DOHH2 (cell line): ENCODE data around the gene PPM1F.

Experiments used
- H3F3A ChIP-seq: fragments of 200-600 bp; sonication (generic), shearing (Covaris generic); 2 replicates; pipeline ENCODE4 v1.6.0; 2016; ENCODE audit warnings: antibody characterized with exemption, mild to moderate bottlenecking; ENCODE audit not compliant: control insufficient read depth, insufficient read depth
- H3K27ac ChIP-seq: fragments of 200-600 bp; sonication (generic); 2 replicates; pipeline ENCODE4 v1.5.1; 2014; ENCODE audit warnings: low read depth, mild to moderate bottlenecking, low read length, moderate library complexity
- H3K27me3 ChIP-seq: fragments of 200-600 bp; sonication (generic); 2 replicates; pipeline ENCODE4 v1.6.1; 2014; ENCODE audit warnings: mild to moderate bottlenecking, low read length, mixed read lengths; ENCODE audit not compliant: control insufficient read depth
- H3K36me3 ChIP-seq: fragments of 200-600 bp; sonication (generic); 2 replicates; pipeline ENCODE4 v1.6.1; 2014; ENCODE audit warnings: mild to moderate bottlenecking, low read length, moderate library complexity, mixed read lengths; ENCODE audit not compliant: control insufficient read depth
- H3K4me1 ChIP-seq: fragments of 200-600 bp; sonication (generic); 2 replicates; pipeline ENCODE4 v1.6.1; 2014; ENCODE audit warnings: mild to moderate bottlenecking, low read length, mixed read lengths; ENCODE audit not compliant: control insufficient read depth
- H3K4me2 ChIP-seq: fragments of 200-600 bp; sonication (generic); 2 replicates; pipeline ENCODE4 v1.6.0; 2014; ENCODE audit warnings: mild to moderate bottlenecking, low read length, moderate library complexity
- H3K4me3 ChIP-seq: fragments of 200-600 bp; sonication (generic); 2 replicates; pipeline ENCODE4 v1.5.1; 2014; ENCODE audit warnings: mild to moderate bottlenecking, low read length, mixed read lengths
- H3K79me2 ChIP-seq: fragments of 200-600 bp; sonication (generic); 2 replicates; pipeline ENCODE4 v1.6.1; 2014; ENCODE audit warnings: mild to moderate bottlenecking, low read length, mixed read lengths; ENCODE audit not compliant: control insufficient read depth
- H3K9me2 ChIP-seq: fragments of 200-600 bp; sonication (generic); replicated peaks from 2 replicates; pipeline ENCODE4 v1.6.1; 2014; ENCODE audit warnings: mild to moderate bottlenecking, low read length, mixed read lengths; ENCODE audit not compliant: control insufficient read depth
- H3K9me3 ChIP-seq: fragments of 200-600 bp; sonication (generic); 2 replicates; pipeline ENCODE4 v1.6.1; 2014; ENCODE audit warnings: antibody characterized with exemption, low read length, mixed read lengths; ENCODE audit not compliant: control insufficient read depth, insufficient read depth
- H4K20me1 ChIP-seq: fragments of 200-600 bp; sonication (generic); 2 replicates; pipeline ENCODE4 v1.6.0; 2014; ENCODE audit warnings: low read depth, mild to moderate bottlenecking, antibody characterized with exemption, low read length, moderate library complexity; ENCODE audit not compliant: control insufficient read depth, insufficient read depth
- CTCF ChIP-seq: fragments of 200-600 bp; sonication (generic); IDR thresholded peaks from one replicate; pipeline ENCODE4 v1.5.1; 2014; ENCODE audit warnings: antibody characterized with exemption, mild to moderate bottlenecking, low read depth, low read length; ENCODE audit not compliant: poor library complexity, severe bottlenecking
- EZH2phosphoT487 ChIP-seq: fragments of 200-600 bp; sonication (generic); IDR thresholded peaks from 2 replicates; pipeline ENCODE4 v1.6.1; 2017; ENCODE audit warnings: borderline replicate concordance, mild to moderate bottlenecking, antibody characterized with exemption, low read length, moderate library complexity, mixed read lengths

PPM1F gene

GRCh38 chr22:21952586-21953571 lies at the start of gene PPM1F:
Gene PPM1F, minus strand, starts transcription at chr22:21952848. Its CDS starts 6,800 bp downstream, at chr22:21946048.
- no peaks in the 10 kb centered on the region for H3K27me3 ChIP-seq
- no peaks in the 10 kb centered on the region for H3F3A ChIP-seq
- H3K4me1 ChIP-seq: peaks cover 8% of the 10 kb centered on the region
- 0 out of 2 replicates have a peak, but pooled peaks cover 6% of the 10 kb centered on the region for H4K20me1 ChIP-seq
- H3K27ac ChIP-seq: no peak within 1 kb of the TSS
- no peaks in the 10 kb centered on the region for H3K9me2 ChIP-seq
- H3K79me2 ChIP-seq: peaks cover 5% of the 10 kb centered on the region; the same call in 1 of the 2 replicates
- peak within 1 kb of the TSS; percentile 74 for H3K4me3 ChIP-seq
- TF ChIP-seq CTCF: peak; percentile 73
- no peak for TF ChIP-seq EZH2phosphoT487
- H3K36me3 ChIP-seq: no peaks in the 10 kb centered on the region
- H3K9me3 ChIP-seq: no peaks in the 10 kb centered on the region
- peak within 1 kb of the TSS; percentile 84 for H3K4me2 ChIP-seq

GRCh38 chr22:22001664-22002525 lies 49.2 kb upstream of the PPM1F start:
- H4K20me1 ChIP-seq: no peaks in the 10 kb centered on the region
- H3K27me3 ChIP-seq: no peaks in the 10 kb centered on the region
- H3F3A ChIP-seq: no peaks in the 10 kb centered on the region
- TF ChIP-seq EZH2phosphoT487 (no peak), CTCF (no peak)
- no peaks in the 10 kb centered on the region for H3K36me3 ChIP-seq
- no peak overlapping the region for H3K27ac ChIP-seq
- no peaks in the 10 kb centered on the region for H3K9me2 ChIP-seq
- no peak overlapping the region for H3K4me3 ChIP-seq
- no peaks in the 10 kb centered on the region for H3K79me2 ChIP-seq
- no peak overlapping the region for H3K4me2 ChIP-seq
- H3K4me1 ChIP-seq: no peaks in the 10 kb centered on the region
- no peaks in the 10 kb centered on the region for H3K9me3 ChIP-seq

- Histone ChIP-seq H3F3A (no peaks in the 10 kb centered on the region), H3K79me2 (no peaks in the 10 kb centered on the region), H3K4me1 (no peaks in the 10 kb centered on the region), H3K9me3 (no peaks in the 10 kb centered on the region), H4K20me1 (no peaks in the 10 kb centered on the region), H3K4me2 (no peak overlapping the region), H3K9me2 (no peaks in the 10 kb centered on the region), H3K27me3 (no peaks in the 10 kb centered on the region), H3K27ac (no peak overlapping the region), H3K36me3 (peaks cover 4% of the 10 kb centered on the region; the same call in 1 of the 2 replicates), H3K4me3 (no peak overlapping the region)
- TF ChIP-seq EZH2phosphoT487 (no peak), CTCF (no peak)
Observed at GRCh38 chr22:21998595-21999247, 46.1 kb upstream of the PPM1F start.
